ENCODE results near the gene HS6ST3. TPM values are rescaled to one million over a fixed set of nuclear protein-coding genes. Genes with fewer than 3 reads are reported as not detected.

Gene HS6ST3
- total RNA-seq, 1 donor from 2014 or later: under 0.01 TPM

DNA sequence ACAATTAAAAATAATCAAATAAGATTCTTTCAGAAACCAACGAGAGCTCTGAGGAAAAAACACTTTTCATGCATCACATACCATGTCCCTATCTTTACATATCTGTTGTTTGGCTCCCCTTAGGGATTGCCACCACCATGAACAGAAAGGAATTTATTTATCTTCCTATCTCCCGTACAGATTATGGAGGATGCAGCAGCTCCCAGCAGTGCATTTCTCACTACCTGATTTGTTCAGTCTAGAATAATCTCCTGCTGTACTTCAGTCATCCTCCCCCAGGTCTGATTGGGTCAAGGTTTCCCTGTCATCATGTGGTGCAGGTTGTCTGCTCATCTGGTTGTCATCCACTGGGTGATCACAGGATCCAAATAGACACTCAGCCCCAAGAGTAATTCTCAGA, 453.1 kb downstream of the HS6ST3 start:
- FAIRE-seq: no peak
- DNase-seq (ENCODE audit: low read depth): no peak
- H3K36me3 ChIP-seq (ENCODE audit: control insufficient read depth, insufficient read depth, low read length): no peaks in the 10 kb centered on the region
- H3K27me3 ChIP-seq (ENCODE audit: control insufficient read depth, insufficient read depth, low read length): no peaks in the 10 kb centered on the region
- TF ChIP-seq, protein P1, sequence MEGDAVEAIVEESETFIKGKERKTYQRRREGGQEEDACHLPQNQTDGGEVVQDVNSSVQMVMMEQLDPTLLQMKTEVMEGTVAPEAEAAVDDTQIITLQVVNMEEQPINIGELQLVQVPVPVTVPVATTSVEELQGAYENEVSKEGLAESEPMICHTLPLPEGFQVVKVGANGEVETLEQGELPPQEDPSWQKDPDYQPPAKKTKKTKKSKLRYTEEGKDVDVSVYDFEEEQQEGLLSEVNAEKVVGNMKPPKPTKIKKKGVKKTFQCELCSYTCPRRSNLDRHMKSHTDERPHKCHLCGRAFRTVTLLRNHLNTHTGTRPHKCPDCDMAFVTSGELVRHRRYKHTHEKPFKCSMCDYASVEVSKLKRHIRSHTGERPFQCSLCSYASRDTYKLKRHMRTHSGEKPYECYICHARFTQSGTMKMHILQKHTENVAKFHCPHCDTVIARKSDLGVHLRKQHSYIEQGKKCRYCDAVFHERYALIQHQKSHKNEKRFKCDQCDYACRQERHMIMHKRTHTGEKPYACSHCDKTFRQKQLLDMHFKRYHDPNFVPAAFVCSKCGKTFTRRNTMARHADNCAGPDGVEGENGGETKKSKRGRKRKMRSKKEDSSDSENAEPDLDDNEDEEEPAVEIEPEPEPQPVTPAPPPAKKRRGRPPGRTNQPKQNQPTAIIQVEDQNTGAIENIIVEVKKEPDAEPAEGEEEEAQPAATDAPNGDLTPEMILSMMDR (IDR thresholded peaks at IDR 0.05; ENCODE audit: insufficient read depth, low read length, severe bottlenecking): no peak
- H3K4me3 ChIP-seq (ENCODE audit: low read depth, low read length): no peak overlapping the region

GRCh38 chr13:96544957-96545356, 455.1 kb downstream of the HS6ST3 start:
- no peak for FAIRE-seq
- TF ChIP-seq, protein P1 (IDR thresholded peaks at IDR 0.05; ENCODE audit: insufficient read depth, low read length, severe bottlenecking): no peak
- DNase-seq (ENCODE audit: low read depth): no peak
- Histone ChIP-seq H3K4me3 (ENCODE audit: low read depth, low read length) (no peak overlapping the region), H3K36me3 (ENCODE audit: control insufficient read depth, insufficient read depth, low read length) (no peaks in the 10 kb centered on the region), H3K27me3 (ENCODE audit: control insufficient read depth, insufficient read depth, low read length) (no peaks in the 10 kb centered on the region)

GRCh38 chr13:96546463-96546862, 456.6 kb downstream of the HS6ST3 start:
- TF ChIP-seq, protein P1 (IDR thresholded peaks at IDR 0.05; ENCODE audit: insufficient read depth, low read length, severe bottlenecking): no peak
- H3K36me3 ChIP-seq (ENCODE audit: control insufficient read depth, insufficient read depth, low read length): no peaks in the 10 kb centered on the region
- no peaks in the 10 kb centered on the region for H3K27me3 ChIP-seq (ENCODE audit: control insufficient read depth, insufficient read depth, low read length)
- no peak overlapping the region for H3K4me3 ChIP-seq (ENCODE audit: low read depth, low read length)
- no peak for FAIRE-seq
- no peak for DNase-seq (ENCODE audit: low read depth)

- Histone ChIP-seq H3K36me3 (ENCODE audit: control insufficient read depth, insufficient read depth, low read length) (no peaks in the 10 kb centered on the region), H3K4me3 (ENCODE audit: low read depth, low read length) (no peak overlapping the region), H3K27me3 (ENCODE audit: control insufficient read depth, insufficient read depth, low read length) (no peaks in the 10 kb centered on the region)
- no peak for FAIRE-seq
- TF ChIP-seq, protein P1 (IDR thresholded peaks at IDR 0.05; ENCODE audit: insufficient read depth, low read length, severe bottlenecking): no peak
- no peak for DNase-seq (ENCODE audit: low read depth)
Measured at GRCh38 chr13:96551546-96551945, 461.6 kb downstream of the HS6ST3 start.

DNA sequence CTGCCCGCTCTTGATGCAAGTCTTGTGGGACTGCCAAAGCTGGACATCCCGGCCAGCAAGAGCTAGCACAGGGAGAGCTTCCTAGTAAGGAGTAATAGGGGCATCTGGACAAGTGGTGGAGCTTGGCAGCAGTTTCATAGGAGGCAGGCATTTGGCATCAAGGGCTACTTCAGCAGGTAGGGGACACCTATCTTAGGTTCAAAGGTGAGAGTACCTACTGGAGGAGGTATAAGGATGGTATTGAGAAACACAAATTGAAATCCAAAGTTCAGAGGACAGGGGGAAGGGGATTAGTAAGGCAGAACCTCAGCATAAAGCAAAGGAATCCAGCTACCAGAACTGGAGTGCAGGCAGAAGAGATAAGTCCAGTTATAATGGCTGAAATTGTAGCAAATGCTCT, 462.7 kb downstream of the HS6ST3 start:
- FAIRE-seq (no peak), DNase-seq (ENCODE audit: low read depth) (no peak)
- no peak overlapping the region for H3K4me3 ChIP-seq (ENCODE audit: low read depth, low read length)
- no peaks in the 10 kb centered on the region for H3K27me3 ChIP-seq (ENCODE audit: control insufficient read depth, insufficient read depth, low read length)
- TF ChIP-seq, protein P1 (IDR thresholded peaks at IDR 0.05; ENCODE audit: insufficient read depth, low read length, severe bottlenecking): no peak
- H3K36me3 ChIP-seq (ENCODE audit: control insufficient read depth, insufficient read depth, low read length): no peaks in the 10 kb centered on the region

GRCh38 chr13:96553796-96554195, 463.9 kb downstream of the HS6ST3 start:
- DNase-seq (ENCODE audit: low read depth): no peak
- Histone ChIP-seq H3K27me3 (ENCODE audit: control insufficient read depth, insufficient read depth, low read length) (no peaks in the 10 kb centered on the region), H3K4me3 (ENCODE audit: low read depth, low read length) (no peak overlapping the region), H3K36me3 (ENCODE audit: control insufficient read depth, insufficient read depth, low read length) (no peaks in the 10 kb centered on the region)
- no peak for FAIRE-seq
- TF ChIP-seq, protein P1 (IDR thresholded peaks at IDR 0.05; ENCODE audit: insufficient read depth, low read length, severe bottlenecking): no peak

Data from bronchial epithelial cell (primary cell).